ENCODE measurements around the gene USP54.

DNA sequence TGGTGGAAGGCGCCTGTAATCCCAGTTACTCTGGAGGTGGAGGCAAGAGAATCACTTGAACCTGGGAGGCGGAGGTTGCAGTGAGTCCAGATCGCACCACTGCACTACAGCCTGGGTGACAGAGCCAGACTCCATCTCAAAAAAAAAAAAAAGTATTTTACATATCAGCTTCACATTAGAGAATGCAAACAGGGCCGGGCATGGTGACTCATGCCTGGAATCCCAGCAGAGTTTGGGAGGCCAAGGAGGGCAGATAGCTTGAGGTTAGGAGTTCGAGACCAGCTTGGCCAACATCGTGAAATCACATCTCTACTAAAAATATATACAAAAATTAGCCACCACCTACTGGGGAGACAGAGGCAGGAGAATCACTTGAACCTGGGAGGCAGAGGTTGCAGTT is 31.6 kb downstream of the USP54 start:
- TF ChIP-seq CREB1 (IDR thresholded peaks at IDR 0.05; ENCODE audit: low read depth) (no peak), YY1 (IDR thresholded peaks at IDR 0.05; ENCODE audit: low read depth) (no peak), ZBTB7A (IDR thresholded peaks at IDR 0.05; ENCODE audit: low read depth) (no peak), EP300 (IDR thresholded peaks at IDR 0.05; ENCODE audit: borderline replicate concordance) (no peak), RAD21 (IDR thresholded peaks at IDR 0.05; ENCODE audit: low read depth) (no peak), TAF1 (IDR thresholded peaks at IDR 0.05; ENCODE audit: low read depth) (no peak), EGR1 (IDR thresholded peaks at IDR 0.05) (no peak)
- TF ChIP-seq, protein P1, sequence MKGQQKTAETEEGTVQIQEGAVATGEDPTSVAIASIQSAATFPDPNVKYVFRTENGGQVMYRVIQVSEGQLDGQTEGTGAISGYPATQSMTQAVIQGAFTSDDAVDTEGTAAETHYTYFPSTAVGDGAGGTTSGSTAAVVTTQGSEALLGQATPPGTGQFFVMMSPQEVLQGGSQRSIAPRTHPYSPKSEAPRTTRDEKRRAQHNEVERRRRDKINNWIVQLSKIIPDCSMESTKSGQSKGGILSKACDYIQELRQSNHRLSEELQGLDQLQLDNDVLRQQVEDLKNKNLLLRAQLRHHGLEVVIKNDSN (IDR thresholded peaks at IDR 0.05): no peak
- TF ChIP-seq, protein P2, sequence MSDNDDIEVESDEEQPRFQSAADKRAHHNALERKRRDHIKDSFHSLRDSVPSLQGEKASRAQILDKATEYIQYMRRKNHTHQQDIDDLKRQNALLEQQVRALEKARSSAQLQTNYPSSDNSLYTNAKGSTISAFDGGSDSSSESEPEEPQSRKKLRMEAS (IDR thresholded peaks at IDR 0.05): no peak
- TF ChIP-seq, protein P3, sequence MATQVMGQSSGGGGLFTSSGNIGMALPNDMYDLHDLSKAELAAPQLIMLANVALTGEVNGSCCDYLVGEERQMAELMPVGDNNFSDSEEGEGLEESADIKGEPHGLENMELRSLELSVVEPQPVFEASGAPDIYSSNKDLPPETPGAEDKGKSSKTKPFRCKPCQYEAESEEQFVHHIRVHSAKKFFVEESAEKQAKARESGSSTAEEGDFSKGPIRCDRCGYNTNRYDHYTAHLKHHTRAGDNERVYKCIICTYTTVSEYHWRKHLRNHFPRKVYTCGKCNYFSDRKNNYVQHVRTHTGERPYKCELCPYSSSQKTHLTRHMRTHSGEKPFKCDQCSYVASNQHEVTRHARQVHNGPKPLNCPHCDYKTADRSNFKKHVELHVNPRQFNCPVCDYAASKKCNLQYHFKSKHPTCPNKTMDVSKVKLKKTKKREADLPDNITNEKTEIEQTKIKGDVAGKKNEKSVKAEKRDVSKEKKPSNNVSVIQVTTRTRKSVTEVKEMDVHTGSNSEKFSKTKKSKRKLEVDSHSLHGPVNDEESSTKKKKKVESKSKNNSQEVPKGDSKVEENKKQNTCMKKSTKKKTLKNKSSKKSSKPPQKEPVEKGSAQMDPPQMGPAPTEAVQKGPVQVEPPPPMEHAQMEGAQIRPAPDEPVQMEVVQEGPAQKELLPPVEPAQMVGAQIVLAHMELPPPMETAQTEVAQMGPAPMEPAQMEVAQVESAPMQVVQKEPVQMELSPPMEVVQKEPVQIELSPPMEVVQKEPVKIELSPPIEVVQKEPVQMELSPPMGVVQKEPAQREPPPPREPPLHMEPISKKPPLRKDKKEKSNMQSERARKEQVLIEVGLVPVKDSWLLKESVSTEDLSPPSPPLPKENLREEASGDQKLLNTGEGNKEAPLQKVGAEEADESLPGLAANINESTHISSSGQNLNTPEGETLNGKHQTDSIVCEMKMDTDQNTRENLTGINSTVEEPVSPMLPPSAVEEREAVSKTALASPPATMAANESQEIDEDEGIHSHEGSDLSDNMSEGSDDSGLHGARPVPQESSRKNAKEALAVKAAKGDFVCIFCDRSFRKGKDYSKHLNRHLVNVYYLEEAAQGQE (IDR thresholded peaks at IDR 0.05; ENCODE audit: low read depth): no peak
